ENCODE measurements around the gene ADGRV1.
A peak's percentile ranks its signal among the peaks of the same experiment; 100 is the strongest.

ADGRV1 gene

DNA sequence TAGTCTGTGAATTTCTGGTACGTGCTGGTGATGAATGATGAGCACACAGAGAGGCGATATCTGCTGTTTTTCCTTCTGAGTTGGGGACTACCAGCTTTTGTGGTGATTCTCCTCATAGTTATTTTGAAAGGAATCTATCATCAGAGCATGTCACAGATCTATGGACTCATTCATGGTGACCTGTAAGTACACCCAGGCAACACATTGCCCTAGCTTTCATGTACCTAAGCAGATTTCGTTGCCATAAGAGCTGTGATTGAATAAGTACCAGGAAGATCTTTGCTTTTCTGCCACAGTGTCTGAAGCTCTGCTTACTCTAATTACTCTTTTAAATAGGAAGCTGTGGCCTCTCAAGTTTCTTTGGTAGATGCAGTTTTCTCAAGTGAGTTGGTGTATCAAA lies 426.7 kb downstream of the ADGRV1 start:
- TF ChIP-seq, protein P1, sequence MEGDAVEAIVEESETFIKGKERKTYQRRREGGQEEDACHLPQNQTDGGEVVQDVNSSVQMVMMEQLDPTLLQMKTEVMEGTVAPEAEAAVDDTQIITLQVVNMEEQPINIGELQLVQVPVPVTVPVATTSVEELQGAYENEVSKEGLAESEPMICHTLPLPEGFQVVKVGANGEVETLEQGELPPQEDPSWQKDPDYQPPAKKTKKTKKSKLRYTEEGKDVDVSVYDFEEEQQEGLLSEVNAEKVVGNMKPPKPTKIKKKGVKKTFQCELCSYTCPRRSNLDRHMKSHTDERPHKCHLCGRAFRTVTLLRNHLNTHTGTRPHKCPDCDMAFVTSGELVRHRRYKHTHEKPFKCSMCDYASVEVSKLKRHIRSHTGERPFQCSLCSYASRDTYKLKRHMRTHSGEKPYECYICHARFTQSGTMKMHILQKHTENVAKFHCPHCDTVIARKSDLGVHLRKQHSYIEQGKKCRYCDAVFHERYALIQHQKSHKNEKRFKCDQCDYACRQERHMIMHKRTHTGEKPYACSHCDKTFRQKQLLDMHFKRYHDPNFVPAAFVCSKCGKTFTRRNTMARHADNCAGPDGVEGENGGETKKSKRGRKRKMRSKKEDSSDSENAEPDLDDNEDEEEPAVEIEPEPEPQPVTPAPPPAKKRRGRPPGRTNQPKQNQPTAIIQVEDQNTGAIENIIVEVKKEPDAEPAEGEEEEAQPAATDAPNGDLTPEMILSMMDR (IDR thresholded peaks at IDR 0.05; ENCODE audit: insufficient read depth, missing control alignments), result no peak
- peak; percentile 41 for FAIRE-seq
- no peak for DNase-seq (ENCODE audit: insufficient read length, low spot score)

GRCh38 chr5:90987726-90988125 lies 429.1 kb downstream of the ADGRV1 start:
- FAIRE-seq (no peak), DNase-seq (ENCODE audit: insufficient read length, low spot score) (no peak)
- TF ChIP-seq, protein P1 (IDR thresholded peaks at IDR 0.05; ENCODE audit: insufficient read depth, missing control alignments), result no peak

GRCh38 chr5:90991201-90991600 lies 432.6 kb downstream of the ADGRV1 start:
- TF ChIP-seq, protein P1 (IDR thresholded peaks at IDR 0.05; ENCODE audit: insufficient read depth, missing control alignments), result no peak
- no peak for FAIRE-seq
- DNase-seq (ENCODE audit: insufficient read length, low spot score), result no peak

DNA sequence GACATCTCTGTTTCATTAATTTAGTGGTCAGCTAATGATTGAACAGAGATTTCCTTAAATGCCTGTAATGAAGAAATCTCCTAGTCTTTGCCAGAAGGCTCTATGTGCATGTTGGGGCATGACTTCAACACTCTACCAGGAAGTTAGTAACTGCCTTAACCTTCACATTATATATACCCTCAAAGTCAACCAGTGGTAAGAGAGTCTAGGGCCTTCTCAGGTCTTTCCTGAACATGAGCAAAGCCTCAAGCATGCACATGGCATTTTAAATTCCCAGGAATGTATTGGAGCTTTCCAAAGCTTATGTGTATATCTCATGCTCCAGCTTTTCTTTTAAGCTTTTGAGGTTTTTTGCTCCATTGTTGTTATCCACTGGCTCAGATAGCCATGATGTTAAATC lies 436.2 kb downstream of the ADGRV1 start:
- TF ChIP-seq, protein P1 (IDR thresholded peaks at IDR 0.05; ENCODE audit: insufficient read depth, missing control alignments), result no peak
- FAIRE-seq, result no peak
- DNase-seq (ENCODE audit: insufficient read length, low spot score), result no peak

GRCh38 chr5:90996089-90996488 lies 437.5 kb downstream of the ADGRV1 start:
- FAIRE-seq (no peak), DNase-seq (ENCODE audit: insufficient read length, low spot score) (no peak)
- TF ChIP-seq, protein P1 (IDR thresholded peaks at IDR 0.05; ENCODE audit: insufficient read depth, missing control alignments), result no peak

- FAIRE-seq (no peak), DNase-seq (ENCODE audit: insufficient read length, low spot score) (no peak)
- TF ChIP-seq, protein P1 (IDR thresholded peaks at IDR 0.05; ENCODE audit: insufficient read depth, missing control alignments), result no peak
Measured at GRCh38 chr5:90997082-90997481, 438.5 kb downstream of the ADGRV1 start.

GRCh38 chr5:91000743-91001142 lies 442.1 kb downstream of the ADGRV1 start:
- TF ChIP-seq, protein P1 (IDR thresholded peaks at IDR 0.05; ENCODE audit: insufficient read depth, missing control alignments), result no peak
- no peak for FAIRE-seq
- DNase-seq (ENCODE audit: insufficient read length, low spot score), result no peak
